Ramos (cell line): Measurements from ENCODE around the gene TNRC6A.

Experiments
- in situ Hi-C: fragments of 300-500 bp; cut with MboI; formaldehyde crosslinking; loops from one replicate; pipeline ENCODE4 v1.14.3; 2022; ENCODE audit warnings: low sequenced_read_pairs; ENCODE audit not compliant: unreplicated experiment

TNRC6A gene

GRCh38 chr16:24858219-24859041 is 129.0 kb downstream of the TNRC6A start:
- in situ Hi-C loops = no loop called here

DNA sequence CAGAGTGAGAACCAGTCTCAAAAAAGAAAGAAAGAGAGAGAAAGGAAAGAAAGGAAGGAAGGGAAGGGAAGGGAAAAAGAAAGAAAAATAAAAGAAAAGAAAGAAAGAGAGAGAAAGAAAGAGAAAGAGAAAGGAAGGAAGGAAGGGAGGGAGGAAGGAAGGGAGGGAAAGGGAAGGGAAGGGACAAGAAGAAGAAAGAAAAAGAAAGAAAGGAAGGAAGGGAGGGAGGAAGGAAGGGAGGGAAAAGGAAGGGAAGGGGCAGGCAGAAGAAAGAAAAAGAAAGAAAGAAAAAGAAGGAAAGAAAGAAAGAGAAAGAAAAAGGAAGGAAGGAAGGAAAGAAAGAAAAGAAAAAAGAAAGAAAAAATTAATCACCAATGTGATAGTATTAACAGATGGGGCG is 132.0 kb downstream of the TNRC6A start:
- in situ Hi-C loops = no loop called here

DNA sequence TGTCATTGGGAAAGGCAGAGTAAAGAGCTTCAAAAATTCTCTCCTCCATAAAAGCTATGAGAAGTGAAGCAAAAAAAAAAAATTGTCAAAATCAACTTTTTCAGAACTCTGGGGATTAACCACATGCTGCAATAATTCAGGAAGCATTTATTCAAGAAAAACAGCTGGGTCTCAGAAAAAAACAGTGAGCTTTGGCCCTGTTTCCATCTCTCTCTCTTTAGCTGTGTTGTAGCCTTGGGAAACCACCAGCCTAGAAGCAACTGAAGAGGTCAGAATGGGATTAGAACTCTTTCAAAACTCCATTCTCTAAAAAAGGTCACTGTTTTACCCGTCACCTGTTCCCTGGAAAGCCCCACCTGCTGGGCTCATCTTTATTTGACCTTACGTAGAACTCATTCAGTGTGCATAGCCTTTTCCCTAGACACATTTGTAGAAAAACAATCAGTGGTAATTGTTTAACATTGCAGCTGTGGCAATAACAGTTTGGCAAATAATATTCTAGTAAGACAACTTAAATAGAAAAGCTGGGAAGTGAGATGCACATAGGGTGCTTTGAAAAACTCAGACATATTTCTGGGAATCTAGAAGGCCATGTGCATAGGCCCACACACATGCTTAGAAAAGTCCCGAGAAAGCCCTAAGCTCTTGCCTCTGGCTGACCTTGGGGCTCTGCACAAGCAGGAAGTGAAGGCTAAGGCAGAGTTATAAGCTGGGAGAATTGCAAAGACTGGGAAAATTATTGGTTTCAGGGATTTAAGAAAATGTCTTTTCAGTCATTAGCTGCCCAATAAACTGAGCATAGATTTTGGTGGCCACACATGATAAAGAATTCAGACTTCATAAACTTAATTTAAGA is 134.4 kb downstream of the TNRC6A start:
- in situ Hi-C loops = no loop called here

DNA sequence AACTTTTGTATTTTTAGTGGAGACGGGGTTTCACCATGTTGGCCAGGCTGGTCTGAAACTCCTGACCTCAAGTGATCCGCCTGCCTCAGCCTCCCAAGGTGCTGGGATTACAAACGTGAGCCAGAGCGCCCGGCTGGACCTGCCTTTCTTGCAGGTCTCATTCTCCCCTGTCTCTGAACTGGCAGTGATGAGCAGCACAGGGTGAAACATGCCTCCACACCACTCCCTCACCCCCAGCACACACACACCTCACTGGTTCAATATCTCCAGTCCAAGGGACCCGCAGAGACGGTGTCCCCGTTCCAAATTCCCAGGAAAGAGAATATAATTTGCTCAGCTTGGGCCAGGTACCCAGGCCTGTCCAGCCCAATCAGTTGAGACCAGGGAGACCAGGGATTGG is 139.6 kb downstream of the TNRC6A start:
- in situ Hi-C loops = no loop called here

GRCh38 chr16:24871891-24872290 is 142.4 kb downstream of the TNRC6A start:
- in situ Hi-C loops = no loop called here

DNA sequence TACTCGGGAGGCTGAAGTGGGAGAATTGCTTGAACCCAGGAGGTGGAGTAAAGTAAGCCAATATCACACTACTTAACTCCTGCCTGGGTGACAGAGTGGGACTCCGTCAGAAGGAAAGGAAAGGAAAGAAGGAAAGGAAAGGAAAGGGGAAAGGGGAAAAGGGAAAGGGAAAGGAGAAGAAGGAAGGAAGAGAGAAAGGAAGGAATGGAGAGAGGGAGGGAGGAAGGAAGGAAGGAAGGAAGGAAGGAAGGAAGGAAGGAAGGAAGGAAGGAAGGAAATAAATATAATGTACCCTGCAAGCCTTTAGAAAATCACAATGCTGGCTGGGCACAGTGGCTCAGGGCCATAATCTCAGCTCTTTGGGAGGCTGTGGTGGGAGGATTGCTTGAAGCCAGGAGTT is 143.6 kb downstream of the TNRC6A start:
- in situ Hi-C loops = no loop called here

DNA sequence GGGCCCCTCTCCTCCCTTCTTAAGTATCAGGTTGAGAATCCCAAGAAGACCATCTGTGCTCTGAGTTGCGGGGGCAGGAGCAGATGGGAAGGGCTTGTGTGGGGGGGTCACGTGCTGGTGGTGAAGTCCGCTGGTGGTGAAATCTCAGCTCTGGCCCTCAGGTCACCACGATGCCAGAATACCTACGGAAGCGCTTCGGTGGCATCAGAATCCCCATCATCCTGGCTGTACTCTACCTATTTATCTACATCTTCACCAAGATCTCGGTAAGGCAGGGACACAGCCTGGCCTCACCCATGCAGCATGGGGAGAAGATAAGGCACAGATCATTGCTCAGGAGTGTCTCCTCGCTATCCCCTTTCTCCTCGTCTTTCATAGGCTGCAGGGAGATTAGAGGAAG is 146.0 kb downstream of the TNRC6A start:
- in situ Hi-C loops = no loop called here
